NCI-H748 (cell line): ENCODE measurements around the gene KIF21A.

Experiments used
- DNase-seq: peaks from one replicate; lab custom pipeline; 2025; ENCODE audit not compliant: unreplicated experiment; lab: John Stamatoyannopoulos, UW

The KIF21A gene

GRCh38 chr12:39287817-39288216, 155.1 kb downstream of the KIF21A start:
- DNase-seq, result no peak

DNA sequence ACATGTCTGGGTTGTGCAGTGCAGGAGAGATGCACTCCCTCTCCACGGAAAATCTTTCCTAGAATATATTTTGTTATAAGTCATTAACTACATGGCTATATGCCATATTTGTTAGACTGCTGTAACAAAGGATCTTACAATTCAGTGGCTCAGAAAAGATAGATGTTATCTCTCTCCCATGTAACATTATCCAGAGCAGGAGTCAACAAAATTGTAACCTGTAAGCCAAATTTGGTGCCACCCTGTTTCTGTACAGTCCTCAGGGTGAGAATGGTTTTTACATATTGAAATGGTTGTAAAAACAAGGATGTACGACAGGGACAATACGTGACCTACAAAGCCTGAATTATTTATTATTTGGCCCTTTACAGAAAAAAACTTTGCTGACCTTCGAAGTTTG, 155.5 kb downstream of the KIF21A start:
- no peak for DNase-seq

- no peak for DNase-seq
These were observed 164.5 kb downstream of the KIF21A start for GRCh38 chr12:39278426-39278825.

DNA sequence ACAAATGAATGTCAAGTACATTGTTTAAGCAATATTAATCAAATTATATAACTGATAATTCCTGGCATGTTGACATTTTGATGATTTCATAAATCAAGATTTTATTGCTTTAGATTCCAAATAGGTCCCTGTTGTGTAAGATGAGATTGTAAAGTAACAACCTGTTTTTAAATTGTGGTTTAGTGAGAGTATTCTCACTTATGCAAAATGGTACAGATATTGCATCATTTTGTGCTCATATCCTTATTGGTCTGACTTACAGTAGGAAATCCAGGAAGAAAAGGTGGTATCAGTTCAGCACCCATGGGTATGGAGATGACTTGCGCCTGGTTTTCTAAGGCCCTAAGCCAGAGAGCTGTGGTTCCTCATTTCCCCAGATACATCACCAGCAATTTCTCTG, 165.5 kb downstream of the KIF21A start:
- DNase-seq, result no peak

DNA sequence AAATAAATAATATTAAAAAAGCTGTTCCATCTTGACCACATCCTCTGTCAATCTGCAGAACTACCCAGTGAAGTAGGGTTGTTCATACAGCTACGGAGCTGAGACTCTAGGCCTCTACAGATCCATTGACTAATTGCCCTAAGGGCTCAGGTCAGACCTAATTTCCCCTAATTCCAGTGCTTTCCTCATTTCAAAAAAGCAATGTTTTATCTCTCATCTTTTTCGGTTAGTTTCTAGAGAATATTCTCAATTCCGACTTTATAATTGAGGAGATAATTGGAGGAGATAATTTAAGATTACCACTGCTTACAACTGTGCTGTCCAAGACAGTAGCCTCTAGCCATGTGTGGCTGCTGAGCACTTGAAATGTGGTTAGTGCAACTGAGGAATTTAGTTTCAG, 167.1 kb downstream of the KIF21A start:
- DNase-seq, result no peak

DNA sequence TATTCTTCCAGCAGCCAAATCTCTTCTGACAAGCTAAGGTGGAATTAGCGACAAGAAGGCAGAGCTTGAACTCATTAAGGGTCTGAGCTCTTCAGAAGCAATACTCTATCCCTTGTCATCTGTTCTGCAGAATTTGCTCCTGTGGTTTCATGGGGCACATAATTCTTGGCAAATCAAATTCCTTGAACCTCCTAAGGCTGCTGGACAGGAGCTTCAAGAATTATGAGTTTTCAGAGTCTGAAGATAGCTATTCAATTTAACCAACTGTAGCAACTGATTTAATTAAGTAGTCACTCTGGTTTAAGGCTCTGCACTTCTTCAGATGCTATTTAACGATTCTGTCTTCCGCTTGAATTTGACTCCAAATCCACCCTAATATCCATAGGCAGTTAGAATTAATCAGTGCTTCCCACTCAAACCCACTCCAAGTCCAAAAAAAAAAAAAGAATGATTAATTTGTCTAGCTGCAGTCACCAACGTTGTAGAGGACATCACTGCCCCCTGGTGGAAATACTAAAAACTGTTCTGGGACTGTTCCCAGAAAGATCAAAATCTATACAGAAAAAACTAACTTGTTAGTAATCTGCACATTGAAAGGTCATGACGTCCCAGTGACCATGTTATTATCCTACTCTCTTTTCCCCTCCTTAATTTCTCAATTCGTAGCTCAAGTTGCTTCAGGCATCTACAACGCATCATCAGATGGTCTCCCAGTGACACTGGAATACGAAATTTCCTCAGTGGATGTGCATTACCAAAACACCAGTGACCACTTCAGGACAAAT, 169.9 kb downstream of the KIF21A start:
- peak; percentile 38 for DNase-seq

- no peak for DNase-seq
These were observed 173.4 kb downstream of the KIF21A start for GRCh38 chr12:39269492-39269891.

- DNase-seq, result no peak
These were observed 175.0 kb downstream of the KIF21A start for GRCh38 chr12:39267886-39268285.

DNA sequence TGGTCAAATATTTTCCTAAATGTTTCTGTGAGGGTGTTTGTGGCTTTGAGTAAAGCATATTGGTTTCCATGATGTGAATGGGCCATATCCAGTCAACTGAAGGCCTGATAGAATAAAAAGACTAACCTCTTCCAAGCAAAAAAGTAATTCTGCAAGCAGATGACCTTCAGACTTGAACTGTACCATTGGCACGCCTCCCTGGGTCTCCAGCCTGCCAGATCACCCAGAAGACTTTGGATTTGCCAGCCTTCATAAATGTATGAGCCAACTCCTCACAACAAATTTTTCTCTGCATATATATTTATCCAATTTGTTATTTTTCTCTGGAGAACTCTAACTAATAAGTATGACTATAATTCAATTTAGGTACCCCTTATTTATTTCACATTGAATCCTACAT, 190.3 kb downstream of the KIF21A start:
- no peak for DNase-seq
